ENCODE data around the gene KLHL12. TPM values are rescaled to one million over a fixed set of nuclear protein-coding genes. Genes with fewer than 3 reads are reported as not detected.
"Not testable (repeated sequence)": the region's sequence is repeated elsewhere in the genome, so short reads cannot be mapped to it uniquely, and the experiment has no call there.

Gene KLHL12
- total and polyA plus RNA-seq, 2 donors: 19.3 to 25.1 TPM

GRCh38 chr1:202938287-202938925 is 11.4 kb upstream of the KLHL12 start:
- no peak overlapping the region for H3K4me3 ChIP-seq (ENCODE audit: low read depth, low read length)
- peaks cover 4% of the 10 kb centered on the region for H3K36me3 ChIP-seq (ENCODE audit: insufficient read depth)
- H3K4me1 ChIP-seq (ENCODE audit: insufficient read depth): no peaks in the 10 kb centered on the region
- H3K27ac ChIP-seq (ENCODE audit: low read depth): no peak overlapping the region
- no peak for DNase-seq (ENCODE audit: extremely low spot score)
- 72% methylated on average over 5 of the region's 5 CpGs for WGBS

- H3K36me3 ChIP-seq (ENCODE audit: insufficient read depth); H3K4me1 ChIP-seq (ENCODE audit: insufficient read depth); DNase-seq (ENCODE audit: extremely low spot score); H3K4me3 ChIP-seq (ENCODE audit: low read depth, low read length); H3K27ac ChIP-seq (ENCODE audit: low read depth): not testable (repeated sequence)
- 92% methylated on average over 1 of the region's 6 CpGs for WGBS
Measured at GRCh38 chr1:202936409-202936808, 9.4 kb upstream of the KLHL12 start.

GRCh38 chr1:202935844-202936243 is 8.8 kb upstream of the KLHL12 start:
- H3K36me3 ChIP-seq (ENCODE audit: insufficient read depth): no peaks in the 10 kb centered on the region
- no peak for DNase-seq (ENCODE audit: extremely low spot score)

GRCh38 chr1:202934755-202935154 is 7.7 kb upstream of the KLHL12 start:
- Histone ChIP-seq H3K36me3 (ENCODE audit: insufficient read depth) (no peaks in the 10 kb centered on the region), H3K4me3 (ENCODE audit: low read depth, low read length) (no peak overlapping the region), H3K27ac (ENCODE audit: low read depth) (no peak overlapping the region), H3K4me1 (ENCODE audit: insufficient read depth) (no peaks in the 10 kb centered on the region)
- WGBS: 91% methylated on average over 3 of the region's 3 CpGs
- no peak for DNase-seq (ENCODE audit: extremely low spot score)

More at GRCh38 chr1:202935844-202936243, 8.8 kb upstream of the KLHL12 start:
- no peak overlapping the region for H3K4me3 ChIP-seq (ENCODE audit: low read depth, low read length)
- 57% methylated on average over 3 of the region's 3 CpGs for WGBS
- H3K27ac ChIP-seq (ENCODE audit: low read depth): no peak overlapping the region
- H3K4me1 ChIP-seq (ENCODE audit: insufficient read depth): no peaks in the 10 kb centered on the region

DNA sequence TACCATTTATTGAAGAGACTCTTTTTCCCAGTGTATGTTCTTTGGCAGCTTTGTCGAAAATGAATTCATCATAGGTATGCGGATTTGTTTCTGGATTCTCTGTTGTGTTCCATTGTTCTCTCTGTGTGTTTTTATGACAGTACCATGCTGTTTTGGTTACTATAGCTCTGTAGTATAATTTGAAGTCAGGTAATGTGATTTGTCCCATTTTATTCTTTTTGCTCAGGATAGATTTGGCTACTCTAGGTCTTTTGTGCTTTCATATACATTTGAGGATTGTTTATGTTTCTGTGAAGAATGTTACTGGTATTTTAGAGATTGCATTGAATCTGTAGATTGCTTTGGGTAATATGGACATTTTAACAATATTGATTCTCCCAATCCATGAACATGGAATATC is 5.4 kb upstream of the KLHL12 start:
- no peak overlapping the region for H3K27ac ChIP-seq (ENCODE audit: low read depth)
- no peaks in the 10 kb centered on the region for H3K4me1 ChIP-seq (ENCODE audit: insufficient read depth)
- no peaks in the 10 kb centered on the region for H3K36me3 ChIP-seq (ENCODE audit: insufficient read depth)
- no peak overlapping the region for H3K4me3 ChIP-seq (ENCODE audit: low read depth, low read length)
- no peak for DNase-seq (ENCODE audit: extremely low spot score)
- 93% methylated on average over 2 of the region's 2 CpGs for WGBS

- no peaks in the 10 kb centered on the region for H3K4me1 ChIP-seq (ENCODE audit: insufficient read depth)
- WGBS: 95% methylated on average over 3 of the region's 3 CpGs
Measured at GRCh38 chr1:202923533-202923932, 3.5 kb downstream of the KLHL12 start.

GRCh38 chr1:202919615-202920014 is 7.4 kb downstream of the KLHL12 start:
- Histone ChIP-seq H3K4me1 (ENCODE audit: insufficient read depth) (no peaks in the 10 kb centered on the region), H3K4me3 (ENCODE audit: low read depth, low read length) (no peak overlapping the region), H3K36me3 (ENCODE audit: insufficient read depth) (peaks cover 4% of the 10 kb centered on the region), H3K27ac (ENCODE audit: low read depth) (no peak overlapping the region)
- DNase-seq (ENCODE audit: extremely low spot score): no peak

More at GRCh38 chr1:202923533-202923932, 3.5 kb downstream of the KLHL12 start:
- no peak for DNase-seq (ENCODE audit: extremely low spot score)
- H3K4me3 ChIP-seq (ENCODE audit: low read depth, low read length): no peak overlapping the region
- H3K36me3 ChIP-seq (ENCODE audit: insufficient read depth): no peaks in the 10 kb centered on the region
- H3K27ac ChIP-seq (ENCODE audit: low read depth): no peak overlapping the region

DNA sequence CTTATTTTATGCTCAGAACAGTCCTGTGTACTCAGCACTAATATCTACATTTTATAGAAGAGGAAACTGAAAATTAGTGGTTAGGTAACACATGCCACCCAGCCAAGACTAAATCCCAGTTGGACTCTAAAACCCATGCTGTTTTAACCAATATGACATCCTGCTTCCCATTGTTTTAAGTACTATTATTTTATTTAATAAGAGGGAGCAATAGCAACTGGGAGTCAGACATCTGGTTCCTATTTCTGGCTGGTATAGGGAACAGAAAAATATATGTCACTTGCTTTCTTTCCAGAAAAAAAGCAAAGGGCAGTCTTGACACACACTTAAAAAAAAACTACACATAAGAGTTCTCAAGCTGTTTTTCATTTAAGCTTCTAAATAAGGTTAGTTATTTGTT is 11.9 kb downstream of the KLHL12 start:
- DNase-seq (ENCODE audit: extremely low spot score): no peak
- Histone ChIP-seq H3K36me3 (ENCODE audit: insufficient read depth) (peaks cover 10% of the 10 kb centered on the region), H3K4me3 (ENCODE audit: low read depth, low read length) (no peak overlapping the region), H3K27ac (ENCODE audit: low read depth) (no peak overlapping the region), H3K4me1 (ENCODE audit: insufficient read depth) (no peaks in the 10 kb centered on the region)

DNA sequence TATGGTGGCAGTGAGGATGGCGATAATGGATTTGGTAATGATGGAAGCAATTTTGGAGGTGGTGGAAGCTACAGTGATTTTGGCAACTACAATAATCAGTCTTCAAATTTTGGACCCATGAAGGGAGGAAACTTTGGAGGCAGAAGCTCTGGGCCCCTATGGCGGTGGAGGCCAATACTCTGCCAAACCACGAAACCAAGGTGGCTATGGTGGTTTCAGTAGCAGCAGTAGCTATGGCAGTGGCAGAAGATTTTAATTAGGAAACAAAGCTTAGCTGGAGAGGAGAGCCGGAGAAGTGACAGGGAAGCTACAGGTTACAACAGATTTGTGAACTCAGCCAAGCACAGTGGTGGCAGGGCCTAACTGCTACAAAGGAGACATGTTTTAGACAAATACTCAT is 14.6 kb downstream of the KLHL12 start:
- not testable (repeated sequence) for H3K4me1 ChIP-seq (ENCODE audit: insufficient read depth); H3K4me3 ChIP-seq (ENCODE audit: low read depth, low read length); H3K27ac ChIP-seq (ENCODE audit: low read depth); DNase-seq (ENCODE audit: extremely low spot score)
- peaks cover 10% of the 10 kb centered on the region for H3K36me3 ChIP-seq (ENCODE audit: insufficient read depth)
- WGBS: 92% methylated on average over 4 of the region's 4 CpGs

DNA sequence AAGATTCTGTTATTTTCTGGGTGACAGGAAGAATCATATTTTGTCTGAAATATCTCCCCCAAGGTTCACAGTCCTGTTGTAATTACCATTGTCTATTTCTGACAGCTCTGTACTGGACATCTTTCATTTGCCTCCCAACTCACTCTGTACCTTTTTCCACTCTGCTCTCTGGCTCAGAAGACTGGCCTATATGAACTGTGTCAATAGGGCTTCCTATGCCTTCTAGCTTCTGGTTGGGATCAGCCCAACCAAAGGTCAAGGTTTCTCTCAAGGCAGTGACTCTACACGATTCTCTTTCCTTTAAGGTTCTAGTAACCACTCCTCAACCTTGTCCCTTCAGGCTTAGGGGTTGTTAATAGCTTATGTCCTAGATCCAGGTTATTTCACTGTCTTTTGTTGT is 17.5 kb downstream of the KLHL12 start:
- Histone ChIP-seq H3K4me3 (ENCODE audit: low read depth, low read length) (no peak overlapping the region), H3K27ac (ENCODE audit: low read depth) (no peak overlapping the region), H3K36me3 (ENCODE audit: insufficient read depth) (peaks cover 7% of the 10 kb centered on the region), H3K4me1 (ENCODE audit: insufficient read depth) (no peaks in the 10 kb centered on the region)
- DNase-seq (ENCODE audit: extremely low spot score): no peak
- WGBS: 88% methylated on average over 1 of the region's 1 CpG

DNA sequence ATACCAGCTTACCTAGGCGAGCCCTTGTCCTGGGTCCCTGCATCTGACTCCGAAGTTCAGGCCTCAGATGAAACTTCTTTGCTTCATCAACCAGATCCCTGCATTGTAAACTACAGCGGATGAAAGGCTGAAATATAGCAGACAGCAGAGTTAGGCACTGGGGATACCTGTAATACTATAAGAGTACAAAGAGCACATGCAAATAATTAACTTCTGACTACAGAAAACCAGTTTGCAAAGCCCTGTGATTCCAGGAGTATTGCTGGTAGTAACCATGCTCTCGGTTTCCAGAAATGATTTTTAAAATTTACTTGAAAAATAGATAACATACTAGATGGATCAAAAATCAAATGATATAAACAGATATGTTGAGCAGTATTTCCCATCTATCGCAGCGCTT is 18.0 kb downstream of the KLHL12 start:
- WGBS: 98% methylated on average over 6 of the region's 6 CpGs
- H3K4me3 ChIP-seq (ENCODE audit: low read depth, low read length): no peak overlapping the region
- peaks cover 5% of the 10 kb centered on the region for H3K36me3 ChIP-seq (ENCODE audit: insufficient read depth)
- no peaks in the 10 kb centered on the region for H3K4me1 ChIP-seq (ENCODE audit: insufficient read depth)
- no peak overlapping the region for H3K27ac ChIP-seq (ENCODE audit: low read depth)
- DNase-seq (ENCODE audit: extremely low spot score): no peak

DNA sequence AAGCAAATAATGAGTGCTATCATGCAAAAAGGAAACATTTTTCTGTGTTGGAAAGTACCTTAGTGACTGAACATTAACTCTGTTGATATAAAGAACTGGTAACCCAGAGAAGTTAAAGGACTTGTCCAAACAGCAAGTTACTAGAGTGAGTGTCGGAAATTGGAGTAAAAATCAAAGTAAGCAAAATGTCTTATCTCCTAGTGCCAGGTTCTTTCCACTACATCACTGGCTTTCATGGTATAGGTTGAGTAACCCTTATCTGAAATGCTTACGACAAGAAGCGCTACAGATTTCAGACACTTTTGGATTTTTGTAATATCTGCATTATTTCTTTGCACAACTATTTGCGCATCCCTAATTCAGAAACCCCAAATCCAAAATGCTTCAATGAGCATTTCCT is 21.7 kb downstream of the KLHL12 start:
- Histone ChIP-seq H3K36me3 (ENCODE audit: insufficient read depth) (peaks cover 7% of the 10 kb centered on the region), H3K4me3 (ENCODE audit: low read depth, low read length) (no peak overlapping the region), H3K4me1 (ENCODE audit: insufficient read depth) (no peaks in the 10 kb centered on the region), H3K27ac (ENCODE audit: low read depth) (no peak overlapping the region)
- 71% methylated on average over 4 of the region's 4 CpGs for WGBS
- no peak for DNase-seq (ENCODE audit: extremely low spot score)

GRCh38 chr1:202903808-202904207 is 23.2 kb downstream of the KLHL12 start:
- not testable (repeated sequence) for H3K27ac ChIP-seq (ENCODE audit: low read depth); DNase-seq (ENCODE audit: extremely low spot score); H3K36me3 ChIP-seq (ENCODE audit: insufficient read depth); H3K4me1 ChIP-seq (ENCODE audit: insufficient read depth); H3K4me3 ChIP-seq (ENCODE audit: low read depth, low read length)
- WGBS: 90% methylated on average over 5 of the region's 5 CpGs

GRCh38 chr1:202901555-202901954 is 25.5 kb downstream of the KLHL12 start:
- H3K4me1 ChIP-seq (ENCODE audit: insufficient read depth): no peaks in the 10 kb centered on the region
- WGBS: 90% methylated on average over 4 of the region's 4 CpGs
- no peak for DNase-seq (ENCODE audit: extremely low spot score)
- no peak overlapping the region for H3K4me3 ChIP-seq (ENCODE audit: low read depth, low read length)
- H3K27ac ChIP-seq (ENCODE audit: low read depth): no peak overlapping the region
- peaks cover 15% of the 10 kb centered on the region for H3K36me3 ChIP-seq (ENCODE audit: insufficient read depth)

DNA sequence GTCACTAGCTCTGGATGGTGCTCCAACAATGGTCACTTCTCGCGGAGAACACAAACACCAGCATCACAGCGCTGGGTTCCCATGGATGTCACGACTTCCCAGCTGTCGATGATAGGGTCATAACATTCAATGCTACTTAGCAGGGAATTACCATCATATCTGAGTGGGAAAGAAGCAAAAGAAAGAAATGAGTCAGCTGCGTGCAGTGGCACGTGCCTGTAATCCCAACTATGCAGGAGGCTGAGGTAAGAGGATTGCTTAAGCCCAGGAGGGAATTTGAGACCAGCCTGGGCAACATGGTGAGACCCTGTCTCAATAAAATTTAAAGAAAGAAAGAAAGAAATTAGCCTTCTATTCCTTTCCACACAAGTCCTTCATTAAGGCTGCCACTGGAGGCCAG is 34.5 kb downstream of the KLHL12 start:
- Histone ChIP-seq H3K4me3 (ENCODE audit: low read depth, low read length) (no peak overlapping the region), H3K4me1 (ENCODE audit: insufficient read depth) (no peaks in the 10 kb centered on the region), H3K27ac (ENCODE audit: low read depth) (no peak overlapping the region), H3K36me3 (ENCODE audit: insufficient read depth) (peaks cover 8% of the 10 kb centered on the region)
- WGBS: 96% methylated on average over 7 of the region's 7 CpGs
- no peak for DNase-seq (ENCODE audit: extremely low spot score)

Data from urinary bladder (tissue), 4 donors.